Fibroblast of the aortic adventitia (primary cell): ENCODE results near the gene RAB25. TPM values are rescaled to one million over a fixed set of nuclear protein-coding genes. Genes with fewer than 3 reads are reported as not detected.
A peak's percentile ranks its signal among the peaks of the same experiment; 100 is the strongest.

Source experiments
- DNase-seq: peaks from one replicate; pipeline ENCODE4 v3.0.0-alpha.2; 2010; ENCODE audit warnings: low read depth
- H3K4me3 ChIP-seq: 2 replicates; pipeline ENCODE4 v1.5.1; 2011; ENCODE audit warnings: low read depth, mild to moderate bottlenecking, control low read depth, low read length, moderate library complexity
- total RNA-seq: library from RNA; depleted of rRNA; stranded (reverse); fragments of >200 nt; gene quantifications from 2 replicates; pipeline ENCODE4 v1.2.3, GENCODE V29; 2012; ENCODE audit warnings: low replicate concordance
- TF ChIP-seq, protein P1 (sequence below): IDR thresholded peaks from 2 replicates; pipeline ENCODE4 v1.5.1; 2011; ENCODE audit warnings: mild to moderate bottlenecking, low read length, control low read depth, inconsistent platforms; ENCODE audit not compliant: insufficient read depth

The RAB25 gene
- total RNA-seq, 1 donor: not detected

DNA sequence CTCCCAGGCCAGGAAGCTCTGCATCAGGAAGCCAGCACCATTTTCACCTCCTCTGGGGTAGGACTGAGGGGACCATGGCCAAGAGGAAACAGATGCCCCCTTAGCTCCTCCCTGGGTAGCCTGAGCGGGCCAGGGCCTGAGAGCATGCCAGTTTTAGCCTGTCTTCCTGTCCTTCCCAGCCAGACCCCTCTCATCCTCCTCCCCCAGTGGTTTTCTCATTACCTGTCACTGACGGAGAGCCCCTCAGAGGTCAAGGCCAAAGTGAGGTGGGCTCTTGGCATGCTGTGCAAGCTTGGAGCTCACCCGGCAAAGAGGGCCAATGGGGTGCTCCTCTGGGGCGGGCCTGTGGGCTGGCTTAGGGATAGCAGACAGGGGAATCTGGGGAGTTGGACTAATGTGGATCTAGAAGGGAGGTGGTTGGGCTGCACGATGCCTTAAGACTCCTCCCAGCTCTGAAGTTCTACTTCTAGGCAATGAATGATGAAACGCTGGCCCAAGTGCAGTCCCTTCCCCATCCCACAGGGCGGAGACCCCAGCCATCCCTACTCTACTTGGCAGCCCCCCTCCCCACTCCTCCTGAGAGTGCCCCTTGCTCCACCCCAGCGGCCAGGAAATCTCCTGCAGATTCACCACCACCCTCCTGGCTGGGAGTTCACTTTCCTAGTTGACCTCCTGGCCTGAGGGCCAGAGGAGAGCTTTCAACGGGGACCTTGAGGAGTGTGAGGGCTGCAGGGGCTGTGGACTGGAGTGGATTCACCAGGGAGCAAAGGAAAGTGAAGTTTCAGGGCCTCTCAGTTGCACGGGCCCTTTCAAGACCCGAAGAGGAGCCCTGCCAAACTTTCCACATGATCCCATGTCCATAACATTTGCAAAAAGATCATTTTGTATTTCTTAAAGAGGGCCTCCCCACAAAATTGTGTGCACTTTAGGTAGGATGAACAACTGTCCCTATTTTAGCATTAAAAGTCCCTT lies 44.2 kb downstream of the RAB25 start:
- H3K4me3 ChIP-seq: peak overlapping the region; percentile 52
- DNase-seq: peak; percentile 86
- TF ChIP-seq, protein P1, sequence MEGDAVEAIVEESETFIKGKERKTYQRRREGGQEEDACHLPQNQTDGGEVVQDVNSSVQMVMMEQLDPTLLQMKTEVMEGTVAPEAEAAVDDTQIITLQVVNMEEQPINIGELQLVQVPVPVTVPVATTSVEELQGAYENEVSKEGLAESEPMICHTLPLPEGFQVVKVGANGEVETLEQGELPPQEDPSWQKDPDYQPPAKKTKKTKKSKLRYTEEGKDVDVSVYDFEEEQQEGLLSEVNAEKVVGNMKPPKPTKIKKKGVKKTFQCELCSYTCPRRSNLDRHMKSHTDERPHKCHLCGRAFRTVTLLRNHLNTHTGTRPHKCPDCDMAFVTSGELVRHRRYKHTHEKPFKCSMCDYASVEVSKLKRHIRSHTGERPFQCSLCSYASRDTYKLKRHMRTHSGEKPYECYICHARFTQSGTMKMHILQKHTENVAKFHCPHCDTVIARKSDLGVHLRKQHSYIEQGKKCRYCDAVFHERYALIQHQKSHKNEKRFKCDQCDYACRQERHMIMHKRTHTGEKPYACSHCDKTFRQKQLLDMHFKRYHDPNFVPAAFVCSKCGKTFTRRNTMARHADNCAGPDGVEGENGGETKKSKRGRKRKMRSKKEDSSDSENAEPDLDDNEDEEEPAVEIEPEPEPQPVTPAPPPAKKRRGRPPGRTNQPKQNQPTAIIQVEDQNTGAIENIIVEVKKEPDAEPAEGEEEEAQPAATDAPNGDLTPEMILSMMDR: peak; percentile 5

DNA sequence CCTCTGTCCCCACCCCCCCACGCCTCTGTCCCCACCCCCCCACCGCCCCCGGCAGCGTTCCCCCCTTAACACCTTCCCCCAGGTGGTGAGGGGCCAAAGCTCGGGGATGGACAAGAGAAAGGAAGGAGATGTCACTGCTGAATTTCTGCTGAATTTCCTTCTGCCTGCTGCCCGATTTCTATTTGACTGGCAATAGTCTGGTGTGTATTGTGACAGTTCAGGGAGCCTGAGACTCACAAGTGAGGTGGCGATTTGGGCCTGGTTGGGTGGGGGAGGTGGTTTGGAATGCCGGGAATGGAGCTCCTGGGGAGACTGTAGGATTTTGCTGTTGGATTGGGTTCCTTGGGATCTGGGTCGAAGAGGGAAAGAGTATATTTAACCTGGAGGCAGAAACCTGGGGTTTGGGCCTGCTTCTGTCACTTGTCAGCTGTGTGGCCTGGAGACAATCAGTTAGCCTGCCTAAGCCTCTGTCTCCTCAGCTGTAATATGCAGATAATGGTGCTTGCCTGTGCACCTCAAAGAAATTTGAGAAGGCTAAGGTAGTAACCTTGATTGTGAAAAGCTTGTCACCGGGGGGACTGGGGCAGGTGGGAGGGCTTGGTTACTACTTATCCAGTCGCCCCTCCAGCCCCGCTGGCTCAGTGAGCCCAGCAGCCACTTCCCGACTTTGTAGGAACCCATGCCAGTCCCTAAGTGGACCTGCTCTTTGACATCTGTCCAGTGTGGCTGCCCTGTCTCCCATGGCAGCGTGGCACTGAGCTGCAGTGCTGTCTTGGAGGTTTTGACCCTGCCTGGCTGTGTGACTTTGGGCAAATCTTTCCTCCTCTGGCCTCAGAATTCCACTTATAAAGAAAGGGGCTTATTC lies 45.9 kb downstream of the RAB25 start:
- TF ChIP-seq, protein P1: no peak
- no peak overlapping the region for H3K4me3 ChIP-seq
- DNase-seq: peak; percentile 58

DNA sequence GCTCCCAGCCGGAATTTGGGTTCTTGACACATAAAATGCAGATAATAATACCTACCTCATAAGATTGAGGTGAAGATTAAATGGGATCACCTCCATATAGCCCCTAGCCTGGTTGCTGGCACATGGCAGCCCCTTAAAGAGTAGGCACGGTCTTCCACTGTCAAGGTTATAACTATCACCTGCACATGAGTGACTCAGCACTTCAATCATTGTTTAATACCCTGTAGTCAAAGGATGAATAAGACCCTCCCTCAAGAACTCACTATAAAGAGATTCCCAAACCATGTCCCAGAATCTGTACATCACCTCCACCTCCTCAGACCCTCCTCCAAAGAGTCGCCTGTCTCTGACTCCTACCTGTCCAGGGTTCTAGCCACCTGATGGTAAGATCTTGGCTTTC lies 47.1 kb downstream of the RAB25 start:
- TF ChIP-seq, protein P1: no peak
- DNase-seq: no peak

DNA sequence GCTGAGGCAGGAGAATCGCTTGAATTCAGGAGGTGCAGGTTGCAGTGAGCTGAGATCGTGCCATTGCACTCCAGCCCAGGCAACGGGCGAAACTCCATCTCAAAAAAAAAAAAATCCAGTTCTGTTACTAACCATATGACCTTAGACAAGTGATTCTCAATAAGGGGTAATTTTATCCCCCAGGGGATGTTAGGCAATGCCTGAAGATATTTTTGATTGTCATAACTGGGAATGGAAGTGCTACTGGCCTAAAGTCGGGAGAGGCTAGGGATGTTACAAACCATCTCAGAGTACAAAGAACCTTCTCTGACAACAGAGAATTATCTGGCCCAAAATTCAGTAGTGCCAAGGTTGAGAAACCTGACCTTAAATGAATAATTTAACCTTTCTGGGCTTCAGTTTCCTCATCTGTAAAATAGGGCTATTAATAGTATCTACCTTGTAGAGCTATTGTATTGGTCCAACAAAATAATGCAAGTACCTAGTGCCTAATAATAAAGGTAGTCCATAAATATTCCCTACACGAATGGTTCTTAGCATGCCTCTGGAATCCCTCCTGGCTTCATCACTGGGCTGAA lies 47.8 kb downstream of the RAB25 start:
- TF ChIP-seq, protein P1: no peak
- H3K4me3 ChIP-seq: no peak overlapping the region
- DNase-seq: peak; percentile 43

More for the DNA sequence above, 47.1 kb downstream of the RAB25 start:
- H3K4me3 ChIP-seq: no peak overlapping the region

DNA sequence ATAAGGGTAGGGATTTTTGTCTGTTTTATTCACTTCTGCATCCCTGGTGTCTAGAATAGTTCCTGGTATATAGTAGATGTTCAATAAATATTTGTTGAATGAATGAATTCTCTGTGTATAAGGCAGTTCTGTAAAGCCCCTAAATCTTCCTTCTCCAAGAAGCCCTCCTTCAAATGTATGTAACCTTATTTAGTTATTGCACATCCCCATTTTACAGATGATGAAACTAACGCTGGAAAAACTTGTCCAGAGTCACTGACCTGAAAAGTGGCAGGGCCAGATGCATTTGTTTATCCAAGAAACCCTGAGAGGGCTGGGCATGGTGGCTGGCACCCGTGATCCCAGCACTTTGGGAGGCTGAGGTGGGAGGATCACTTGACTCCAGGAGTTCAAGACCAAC lies 49.3 kb downstream of the RAB25 start:
- no peak for DNase-seq
- H3K4me3 ChIP-seq: no peak overlapping the region
- TF ChIP-seq, protein P1: no peak

DNA sequence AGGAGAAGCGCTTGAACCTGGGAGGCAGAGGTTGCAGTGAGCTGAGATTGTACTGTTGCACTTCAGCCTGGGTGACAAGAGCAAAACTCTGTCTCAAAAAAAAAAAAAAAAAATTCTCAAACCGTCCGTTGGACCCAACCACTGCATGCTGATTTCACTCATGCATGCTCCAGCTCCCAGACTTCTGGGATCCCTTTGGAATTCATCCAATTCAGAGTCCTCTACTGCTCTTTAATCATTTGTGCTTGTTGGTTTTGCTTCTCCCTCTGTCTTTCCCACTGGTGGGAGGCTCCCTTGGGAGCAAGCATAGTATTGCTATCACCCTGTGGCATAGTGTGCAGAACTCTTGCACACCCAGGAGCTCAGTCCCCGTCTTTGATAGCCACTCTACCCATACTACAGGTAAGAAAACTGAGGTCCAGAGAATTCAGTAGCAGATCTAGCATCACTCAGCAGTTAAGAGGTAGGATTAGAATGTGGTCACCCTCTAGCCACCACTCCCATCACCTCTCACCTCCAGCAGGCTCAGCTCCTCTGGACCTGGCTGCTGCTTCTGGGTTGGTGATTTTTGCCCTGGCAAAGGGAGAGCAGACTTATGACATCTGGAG lies 50.5 kb downstream of the RAB25 start:
- TF ChIP-seq, protein P1: no peak
- DNase-seq: no peak
- H3K4me3 ChIP-seq: no peak overlapping the region
